NT2/D1 (cell line): ENCODE measurements around the gene CDKN2C.

Experiments used
- YY1 ChIP-seq: IDR thresholded peaks from 2 replicates; pipeline ENCODE4 v1.6.1; 2011; ENCODE audit not compliant: insufficient read length, insufficient read depth
- ZNF274 ChIP-seq: IDR thresholded peaks from 2 replicates; pipeline ENCODE4 v1.6.1; 2011; ENCODE audit warnings: mild to moderate bottlenecking, low read depth, low read length

- TF ChIP-seq YY1 = no peak
- no peak for TF ChIP-seq ZNF274
These were observed 23.6 kb downstream of the CDKN2C start for GRCh38 chr1:50993645-50994044.
